ENCODE measurements around the gene TAF5L.
"Not testable (repeated sequence)": the region's sequence is repeated elsewhere in the genome, so short reads cannot be mapped to it uniquely, and the experiment has no call there.

Gene TAF5L

GRCh38 chr1:229642376-229642775 lies 16.5 kb upstream of the TAF5L start:
- DNase-seq (ENCODE audit: low read depth, low spot score) = no peak

GRCh38 chr1:229641306-229641705 lies 15.4 kb upstream of the TAF5L start:
- DNase-seq (ENCODE audit: low read depth, low spot score) = no peak

GRCh38 chr1:229640455-229640854 lies 14.5 kb upstream of the TAF5L start:
- no peak for DNase-seq (ENCODE audit: low read depth, low spot score)

- DNase-seq (ENCODE audit: low read depth, low spot score) = no peak
Measured at GRCh38 chr1:229637746-229638145, 11.8 kb upstream of the TAF5L start.

GRCh38 chr1:229636042-229636441 lies 10.1 kb upstream of the TAF5L start:
- no peak for DNase-seq (ENCODE audit: low read depth, low spot score)

GRCh38 chr1:229631966-229632365 lies 6.0 kb upstream of the TAF5L start:
- no peak for DNase-seq (ENCODE audit: low read depth, low spot score)

- no peak for DNase-seq (ENCODE audit: low read depth, low spot score)
Measured at GRCh38 chr1:229631148-229631547, 5.2 kb upstream of the TAF5L start.

GRCh38 chr1:229629261-229629660 lies 3.3 kb upstream of the TAF5L start:
- DNase-seq (ENCODE audit: low read depth, low spot score) = peak; percentile 14

- no peak for DNase-seq (ENCODE audit: low read depth, low spot score)
Measured at GRCh38 chr1:229627003-229627402, 1.1 kb upstream of the TAF5L start.

GRCh38 chr1:229625071-229625914 lies 629 bp downstream of the TAF5L start:
- DNase-seq (ENCODE audit: low read depth, low spot score) = peak; percentile 70

GRCh38 chr1:229624521-229625070 lies 1.3 kb downstream of the TAF5L start:
- no peak for DNase-seq (ENCODE audit: low read depth, low spot score)

- DNase-seq (ENCODE audit: low read depth, low spot score) = no peak
Measured at GRCh38 chr1:229623838-229624237, 2.1 kb downstream of the TAF5L start.

- no peak for DNase-seq (ENCODE audit: low read depth, low spot score)
Measured at GRCh38 chr1:229623225-229623624, 2.7 kb downstream of the TAF5L start.

GRCh38 chr1:229622641-229623120 lies 3.2 kb downstream of the TAF5L start:
- DNase-seq (ENCODE audit: low read depth, low spot score) = not testable (repeated sequence)

GRCh38 chr1:229621663-229622062 lies 4.3 kb downstream of the TAF5L start:
- DNase-seq (ENCODE audit: low read depth, low spot score) = no peak

- DNase-seq (ENCODE audit: low read depth, low spot score) = no peak
Measured at GRCh38 chr1:229620876-229621275, 5.0 kb downstream of the TAF5L start.

- no peak for DNase-seq (ENCODE audit: low read depth, low spot score)
Measured at GRCh38 chr1:229619614-229620013, 6.3 kb downstream of the TAF5L start.

- no peak for DNase-seq (ENCODE audit: low read depth, low spot score)
Measured at GRCh38 chr1:229619002-229619401, 6.9 kb downstream of the TAF5L start.

- no peak for DNase-seq (ENCODE audit: low read depth, low spot score)
Measured at GRCh38 chr1:229617351-229618100, 8.4 kb downstream of the TAF5L start.

GRCh38 chr1:229614701-229615100 lies 11.2 kb downstream of the TAF5L start:
- DNase-seq (ENCODE audit: low read depth, low spot score) = peak; percentile 28

GRCh38 chr1:229613938-229614337 lies 12.0 kb downstream of the TAF5L start:
- no peak for DNase-seq (ENCODE audit: low read depth, low spot score)

GRCh38 chr1:229608590-229608989 lies 17.3 kb downstream of the TAF5L start:
- DNase-seq (ENCODE audit: low read depth, low spot score) = no peak
